Erythroblast (primary cell): Measurements from ENCODE around the gene EP300.

Source experiments
- GATA1 ChIP-seq: IDR thresholded peaks from 2 replicates; pipeline ENCODE4 v1.6.1; 2011; ENCODE audit warnings: low read depth, mild to moderate bottlenecking, control low read depth, low read length, moderate library complexity
- POLR2A ChIP-seq: IDR thresholded peaks from 2 replicates; pipeline ENCODE4 v1.6.1; 2011; ENCODE audit warnings: mild to moderate bottlenecking, low read length

DNA sequence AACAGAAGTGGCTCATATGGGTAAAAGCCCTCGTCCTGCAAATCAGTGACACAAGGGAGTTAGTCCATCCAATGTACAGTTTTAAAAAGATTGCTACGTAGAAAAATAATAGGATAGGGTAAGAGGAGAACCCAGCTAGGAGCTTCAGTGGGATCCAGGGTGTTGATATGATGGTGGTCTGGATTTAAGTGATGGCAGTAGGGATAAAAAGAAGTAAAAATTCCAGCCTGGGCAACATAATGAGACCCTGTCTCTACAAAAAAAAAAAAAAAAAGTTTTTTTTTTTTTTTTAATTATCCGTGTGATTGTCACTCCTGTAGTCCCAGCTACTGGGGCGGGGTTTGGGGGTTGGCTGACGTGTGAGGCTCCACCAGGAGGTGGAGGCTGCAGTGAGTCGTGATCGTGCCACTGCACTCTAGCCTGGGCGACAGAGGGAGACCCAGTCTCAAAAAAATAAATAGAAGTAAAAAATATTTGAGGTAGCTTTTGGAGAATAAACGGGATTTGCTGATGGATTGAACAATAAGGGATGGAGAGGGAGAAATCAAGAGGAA, 105.7 kb downstream of the EP300 start:
- no peak for TF ChIP-seq POLR2A
- TF ChIP-seq GATA1 = no peak
